CD4-positive, alpha-beta T cell treated with Interleukin-6 for 4 hours (primary cell): ENCODE measurements around the gene SMARCD2.

Experiments
- DNase-seq: peaks from one replicate; pipeline ENCODE4 v3.0.0-alpha.2; 2020; ENCODE audit warnings: mixed read lengths

SMARCD2 gene

GRCh38 chr17:63830904-63831491, 11.5 kb downstream of the SMARCD2 start:
- no peak for DNase-seq

DNA sequence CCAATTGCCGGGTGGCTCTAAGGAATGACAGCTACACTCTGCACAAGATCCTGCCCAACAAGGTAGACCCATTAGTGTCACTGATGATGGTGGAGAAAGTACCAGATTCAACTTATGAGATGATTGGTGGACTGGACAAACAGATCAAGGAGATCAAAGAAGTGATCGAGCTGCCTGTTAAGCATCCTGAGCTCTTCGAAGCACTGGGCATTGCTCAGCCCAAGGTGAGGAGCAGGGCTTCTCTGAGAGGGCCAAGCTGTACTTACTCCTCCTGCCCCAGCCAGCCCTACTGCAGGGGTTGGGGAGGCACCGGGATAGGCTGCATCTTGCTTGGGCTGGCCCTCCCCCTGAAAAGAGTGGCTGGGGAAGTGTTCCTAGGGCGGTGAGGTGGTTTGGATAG, 12.2 kb downstream of the SMARCD2 start:
- DNase-seq, result no peak

- DNase-seq, result no peak
Measured at GRCh38 chr17:63828936-63829335, 13.5 kb downstream of the SMARCD2 start.

DNA sequence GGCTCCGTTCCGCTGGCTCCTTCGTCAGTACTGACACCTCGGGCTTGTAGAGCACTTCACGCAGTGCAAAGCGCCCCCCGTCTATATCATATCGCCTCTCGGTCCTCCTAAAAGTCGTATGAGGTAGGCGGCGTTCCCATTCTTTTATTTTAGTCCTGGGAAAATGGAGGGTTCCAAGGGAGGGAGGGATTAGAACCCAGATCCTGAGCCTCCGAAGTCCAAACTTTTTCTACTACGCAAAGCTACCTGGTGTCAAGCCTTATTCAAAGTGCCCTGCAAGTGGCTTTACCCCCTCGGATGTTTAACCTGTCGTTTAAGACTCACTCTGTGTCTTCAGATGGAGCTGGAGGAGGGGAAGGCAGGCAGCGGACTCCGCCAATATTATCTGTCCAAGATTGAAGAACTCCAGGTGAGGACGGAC, 14.7 kb downstream of the SMARCD2 start:
- DNase-seq, result no peak

GRCh38 chr17:63827002-63827800, 15.3 kb downstream of the SMARCD2 start, which contains the start of the genes FTSJ3 and PSMC5:
FTSJ3 (minus strand) TSS chr17:63827663; CDS start chr17:63826902, 761 bp downstream.
PSMC5 (plus strand) TSS chr17:63827431; CDS start chr17:63827491, 60 bp downstream.
- DNase-seq, result peak; percentile 97

DNA sequence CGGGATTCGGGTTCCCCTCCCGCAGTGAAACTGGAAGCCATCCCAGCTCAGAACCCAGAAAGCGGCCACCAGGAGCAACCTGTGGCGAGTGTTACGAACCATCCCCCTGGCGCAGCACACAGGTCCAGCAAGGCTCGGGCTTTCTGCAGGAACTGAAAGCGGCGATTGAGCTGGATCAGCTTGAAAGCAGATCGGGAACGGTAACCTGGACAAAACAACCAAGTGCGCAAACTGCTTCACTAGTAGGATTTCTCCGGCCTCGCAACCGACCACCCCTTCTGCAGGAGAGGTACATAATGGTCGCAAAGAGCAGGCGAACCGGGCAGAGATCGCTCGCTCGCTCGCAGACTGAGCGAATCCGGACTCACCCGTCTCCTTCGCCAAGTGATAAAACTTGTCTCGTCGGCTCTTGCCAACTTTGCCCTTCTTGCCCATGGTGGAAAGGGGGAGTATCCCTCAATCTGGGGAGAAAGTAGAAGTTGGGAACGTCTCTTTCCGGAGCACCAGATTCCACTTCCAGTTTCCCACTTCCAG, 15.9 kb downstream of the SMARCD2 start:
- no peak for DNase-seq

GRCh38 chr17:63824362-63824761, 18.1 kb downstream of the SMARCD2 start:
- DNase-seq, result no peak

DNA sequence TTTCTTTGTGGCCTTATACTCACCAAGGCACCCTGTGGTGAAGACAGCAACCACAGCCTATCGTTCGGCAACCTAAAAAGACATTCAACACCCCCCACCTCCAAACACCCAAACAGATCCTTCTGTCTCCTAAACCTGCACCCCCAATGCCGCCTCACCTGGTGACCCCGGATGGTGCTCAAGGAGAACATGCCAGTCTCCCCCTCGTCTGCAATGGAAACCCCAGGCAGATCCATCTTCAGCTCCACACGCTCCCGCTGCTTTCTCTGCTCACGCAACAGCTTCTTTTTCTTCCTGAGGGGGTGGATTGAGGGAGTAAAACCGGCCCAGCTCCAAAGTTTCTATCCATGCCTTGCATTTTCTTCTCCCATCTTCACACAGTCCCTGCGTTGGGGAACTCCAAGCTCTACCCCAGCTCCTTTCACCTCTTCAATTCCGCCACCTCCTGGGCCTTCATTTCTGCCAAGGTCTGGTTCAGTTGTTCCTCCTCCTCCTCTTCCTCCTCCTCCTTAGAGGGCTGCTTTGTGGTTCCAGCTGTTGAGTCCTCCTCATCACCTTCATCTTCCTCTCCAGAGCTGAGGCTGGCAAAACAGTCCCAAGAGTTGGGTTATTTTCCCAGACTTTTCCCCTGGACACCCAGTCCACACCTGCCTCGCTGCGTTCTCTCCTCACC, 18.7 kb downstream of the SMARCD2 start:
- DNase-seq, result no peak

GRCh38 chr17:63822537-63822936, 19.9 kb downstream of the SMARCD2 start:
- DNase-seq, result no peak

DNA sequence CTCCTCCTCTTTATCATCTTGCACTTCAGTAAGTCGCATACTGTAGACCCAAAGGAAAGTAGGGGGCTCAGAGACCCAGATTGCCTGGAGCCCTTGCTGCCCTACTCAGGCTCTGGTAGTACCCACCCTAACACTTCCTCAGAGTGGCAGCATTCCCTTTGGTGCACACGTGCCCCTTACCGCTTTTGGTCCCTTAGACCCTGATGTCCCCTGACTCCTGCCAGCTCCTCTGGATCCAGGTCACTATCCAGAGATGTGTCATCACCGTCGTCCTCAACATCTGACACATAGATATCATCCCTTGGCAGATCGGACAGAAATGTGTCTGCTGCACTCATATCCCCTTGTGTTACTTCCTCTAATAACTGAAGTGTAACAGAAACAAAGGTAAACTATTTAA, 20.7 kb downstream of the SMARCD2 start:
- no peak for DNase-seq

- DNase-seq, result no peak
Measured at GRCh38 chr17:63820963-63821561, 21.4 kb downstream of the SMARCD2 start.

DNA sequence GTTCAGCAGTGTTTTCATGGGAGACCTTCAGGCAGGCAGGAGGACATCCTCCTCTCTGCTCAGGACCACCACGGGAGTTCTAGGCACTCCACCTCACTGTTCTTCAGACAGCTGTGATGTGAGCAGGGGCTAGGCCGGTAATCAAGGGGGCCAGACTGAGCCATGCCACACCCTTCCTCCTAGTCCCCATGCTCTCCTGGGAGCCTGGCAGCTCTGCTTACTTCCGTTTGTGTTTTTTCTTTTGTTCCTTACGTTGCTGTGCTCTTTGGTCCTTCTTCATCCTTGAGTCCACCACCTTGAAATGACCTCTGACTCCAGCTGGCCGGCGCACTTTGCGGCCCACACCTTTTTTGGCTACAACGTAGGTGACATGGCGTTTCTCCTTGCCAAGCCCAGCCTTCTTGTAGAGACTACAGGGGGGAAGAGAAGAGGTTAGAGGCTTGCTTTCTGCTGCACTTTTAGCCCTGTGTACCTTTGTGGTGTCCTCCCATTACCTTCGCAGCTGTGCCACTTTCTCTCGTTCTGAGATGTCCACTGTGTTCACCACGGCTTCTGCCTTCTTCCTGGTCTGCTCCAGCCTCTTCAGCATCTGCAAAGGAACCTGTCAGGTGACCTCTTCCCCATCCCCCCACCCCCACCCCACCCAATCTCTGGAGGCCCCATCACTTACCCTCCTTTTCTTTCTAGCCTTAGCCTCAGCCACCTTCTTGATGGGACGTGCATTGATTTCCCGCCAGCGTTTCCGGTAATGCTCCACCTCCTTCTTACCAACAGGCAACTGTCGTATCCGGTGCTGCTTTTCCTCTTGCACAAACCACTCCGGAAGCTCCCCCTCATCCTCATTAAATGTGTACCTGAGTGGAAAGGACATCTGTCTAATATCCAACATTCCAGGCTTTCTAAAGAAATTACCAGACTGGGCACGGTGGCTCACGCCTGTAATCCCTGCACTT, 22.6 kb downstream of the SMARCD2 start:
- peak; percentile 34 for DNase-seq

GRCh38 chr17:63819131-63819530, 23.4 kb downstream of the SMARCD2 start:
- no peak for DNase-seq

- DNase-seq, result no peak
Measured at GRCh38 chr17:63817736-63818385, 24.6 kb downstream of the SMARCD2 start.

- no peak for DNase-seq
Measured at GRCh38 chr17:63816669-63817068, 25.8 kb downstream of the SMARCD2 start.

DNA sequence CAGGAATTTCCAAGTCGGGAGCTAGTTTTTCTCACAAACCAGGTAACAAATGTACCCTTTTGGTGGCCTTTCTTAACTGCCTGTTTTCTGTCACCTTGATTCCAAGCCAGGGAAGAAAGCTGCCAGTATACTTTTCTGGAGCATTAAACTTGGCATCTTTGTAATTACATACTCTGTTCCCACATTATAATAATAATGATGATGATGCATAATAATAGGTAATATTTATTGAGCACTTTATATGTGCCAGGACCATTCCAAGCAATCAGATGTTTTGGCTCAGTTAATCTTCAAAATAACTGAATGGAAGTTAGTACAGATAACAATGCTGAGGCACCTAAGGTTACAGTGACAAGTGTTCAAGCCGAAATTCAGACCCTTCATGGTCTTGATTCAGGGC, 26.4 kb downstream of the SMARCD2 start:
- DNase-seq, result no peak

DNA sequence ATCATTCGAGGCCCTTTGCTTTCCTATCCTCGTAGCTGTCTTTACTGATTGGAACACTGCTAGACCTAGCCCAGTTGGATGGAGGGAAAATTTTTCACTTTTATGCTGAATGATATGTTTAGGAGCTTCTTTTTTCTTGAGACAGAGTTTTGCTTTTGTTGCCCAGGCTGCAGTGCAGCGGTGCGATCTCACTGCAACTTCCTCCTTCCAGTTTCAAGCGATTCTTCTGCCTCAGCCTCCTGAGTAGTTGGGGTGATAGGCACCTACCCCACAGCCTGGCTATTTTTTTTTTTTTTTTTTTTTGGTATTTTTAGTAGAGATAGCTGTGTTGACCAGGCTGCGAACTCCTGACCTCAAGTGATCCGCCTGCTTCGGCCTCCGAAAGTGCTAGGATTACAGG, 32.5 kb downstream of the SMARCD2 start:
- DNase-seq, result no peak

GRCh38 chr17:63805591-63805990, 36.9 kb downstream of the SMARCD2 start:
- DNase-seq, result no peak

DNA sequence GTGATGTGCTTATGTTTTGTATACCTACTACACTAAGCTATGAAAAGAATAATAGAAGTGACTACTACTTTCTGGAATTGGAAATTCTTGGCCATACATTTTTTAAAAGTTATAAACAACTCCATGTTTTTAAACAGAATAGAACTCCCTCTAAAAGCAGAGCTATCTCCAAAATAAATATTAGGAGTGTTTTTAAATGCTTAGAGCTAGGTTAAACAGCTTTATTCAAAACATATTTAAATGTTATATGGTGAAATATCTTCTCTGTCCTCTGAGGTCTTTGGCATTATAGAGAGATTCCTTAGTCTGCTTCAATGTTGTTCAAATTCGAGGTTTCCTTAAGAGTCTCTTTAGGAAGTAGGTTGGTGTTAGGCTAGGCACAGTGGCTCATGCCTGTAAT, 38.2 kb downstream of the SMARCD2 start:
- no peak for DNase-seq

DNA sequence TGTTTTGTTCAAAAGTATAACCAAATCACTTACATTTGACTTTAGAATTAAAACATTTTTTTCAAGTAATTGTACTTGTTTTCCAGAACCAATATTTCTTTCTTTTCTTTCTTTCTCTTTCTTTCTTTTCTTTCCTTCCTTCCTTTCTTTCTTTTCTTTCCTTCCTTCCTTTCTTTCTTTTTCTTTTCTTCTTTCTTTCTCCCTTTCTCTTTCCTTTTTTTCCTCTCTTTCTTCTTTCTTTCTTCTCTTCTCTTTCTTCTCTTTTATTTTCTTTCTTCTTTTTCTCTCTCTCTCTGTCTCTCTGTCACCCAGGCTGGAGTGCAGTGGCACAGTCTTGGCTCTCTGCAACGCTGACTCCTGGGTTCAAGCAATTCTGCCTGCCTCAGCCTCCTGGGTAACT, 41.7 kb downstream of the SMARCD2 start:
- DNase-seq, result no peak

DNA sequence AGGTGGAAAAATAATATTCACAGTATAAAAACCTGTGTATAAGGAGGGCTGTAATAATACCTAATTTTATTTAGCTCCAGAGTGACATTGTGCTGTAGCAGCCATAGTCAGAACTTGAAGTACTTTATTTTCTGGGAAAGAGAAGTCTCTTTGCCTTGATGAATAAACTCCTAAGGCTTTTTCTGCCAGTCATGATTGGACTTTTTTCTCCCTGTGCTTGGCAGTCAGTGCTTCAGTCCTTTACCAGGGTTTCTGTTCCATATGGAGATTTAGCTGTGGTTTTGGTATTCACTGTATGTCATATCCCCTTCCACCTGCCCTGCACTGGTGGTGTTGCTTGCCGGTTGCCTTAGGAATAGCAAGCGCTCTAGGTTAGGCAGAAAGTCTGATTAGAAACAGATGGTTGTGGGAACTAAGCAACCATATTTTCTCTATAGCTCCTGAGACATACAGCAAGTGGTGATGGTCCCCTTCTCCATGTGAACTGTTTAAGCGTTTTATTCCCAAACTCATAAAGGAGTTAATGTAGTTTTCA, 43.8 kb downstream of the SMARCD2 start:
- no peak for DNase-seq
